Measurements from ENCODE around the gene EMD. TPM values are rescaled to one million over a fixed set of nuclear protein-coding genes. Genes with fewer than 3 reads are reported as not detected.

EMD gene
- total and polyA plus RNA-seq, 10 donors, result 29.8 to 83.1 (median 54.3) TPM

GRCh38 chrX:154419688-154420401 lies 40.8 kb downstream of the EMD start:
- TF ChIP-seq POLR2AphosphoS5 (IDR thresholded peaks at IDR 0.05) (peak; percentile 37 to 61 (median 59)), CTCF (IDR thresholded peaks at IDR 0.05 in 8 of 11, conservative IDR thresholded peaks at IDR 0.05 in 3 of 11) (no peak), POLR2A (IDR thresholded peaks at IDR 0.05) (no peak)
- intact Hi-C loops (cut with DNase I; ENCODE audit: low total_unique reads), result no loop called here

DNA sequence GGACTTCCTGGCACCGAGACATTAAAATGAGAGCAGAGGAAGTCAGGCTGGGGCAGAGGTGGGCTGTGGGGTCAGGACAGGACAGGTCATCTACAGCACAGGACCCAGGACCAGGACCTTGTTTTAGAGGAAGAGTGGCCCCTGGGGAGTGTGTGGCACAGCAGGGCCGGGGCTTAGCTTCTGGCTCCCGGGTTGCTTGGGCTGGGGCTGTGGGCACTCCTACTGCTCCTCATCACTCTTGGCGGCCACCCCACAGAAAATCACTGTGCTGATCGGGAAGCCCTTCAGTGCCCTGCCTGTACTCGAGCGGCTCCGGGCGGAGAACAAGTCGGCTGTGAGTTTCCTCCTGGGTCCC lies 41.3 kb downstream of the EMD start:
- Histone ChIP-seq H3K27ac (peak overlapping the region in 4 of 8 donors; percentile 18 to 68 (median 52)), H3K4me1 (peaks cover 0 to 24% (median 0%) of the 10 kb centered on the region in 6 donors), H3K27me3 (replicated peaks in 1 of 7) (no peaks in the 10 kb centered on the region), H3K9me3 (no peaks in the 10 kb centered on the region), H3K4me3 (no peak overlapping the region), H3K36me3 (peaks cover 0 to 27% (median 0%) of the 10 kb centered on the region in 6 donors)
- no peak for TF ChIP-seq POLR2A (IDR thresholded peaks at IDR 0.05)
- peak in 1 of 3 donors; percentile 6 for TF ChIP-seq POLR2AphosphoS5 (IDR thresholded peaks at IDR 0.05)
- TF ChIP-seq CTCF (IDR thresholded peaks at IDR 0.05 in 8 of 11, conservative IDR thresholded peaks at IDR 0.05 in 3 of 11), result no peak
- 50 to 83% (median 79%) methylated on average over 1 to 10 of the region's 10 CpGs for whole genome bisulfite sequencing, 5 donors
- intact Hi-C loops (cut with DNase I; ENCODE audit: low total_unique reads), result no loop called here
- no peak for DNase-seq

More at GRCh38 chrX:154419688-154420401, 40.8 kb downstream of the EMD start:
- DNase-seq, result no peak
- peaks cover 0 to 24% (median 0%) of the 10 kb centered on the region in 6 donors for H3K4me1 ChIP-seq
- no peak overlapping the region for H3K4me3 ChIP-seq
- WGBS, 5 donors, result 75 to 82% (median 80%) methylated on average over 8 to 19 of the region's 19 CpGs
- peak overlapping the region in 5 of 8 donors; percentile 33 to 68 (median 65) for H3K27ac ChIP-seq
- H3K9me3 ChIP-seq, result no peaks in the 10 kb centered on the region
- H3K27me3 ChIP-seq (replicated peaks in 1 of 7), result no peaks in the 10 kb centered on the region
- peaks cover 0 to 32% (median 0%) of the 10 kb centered on the region in 6 donors for H3K36me3 ChIP-seq

DNA sequence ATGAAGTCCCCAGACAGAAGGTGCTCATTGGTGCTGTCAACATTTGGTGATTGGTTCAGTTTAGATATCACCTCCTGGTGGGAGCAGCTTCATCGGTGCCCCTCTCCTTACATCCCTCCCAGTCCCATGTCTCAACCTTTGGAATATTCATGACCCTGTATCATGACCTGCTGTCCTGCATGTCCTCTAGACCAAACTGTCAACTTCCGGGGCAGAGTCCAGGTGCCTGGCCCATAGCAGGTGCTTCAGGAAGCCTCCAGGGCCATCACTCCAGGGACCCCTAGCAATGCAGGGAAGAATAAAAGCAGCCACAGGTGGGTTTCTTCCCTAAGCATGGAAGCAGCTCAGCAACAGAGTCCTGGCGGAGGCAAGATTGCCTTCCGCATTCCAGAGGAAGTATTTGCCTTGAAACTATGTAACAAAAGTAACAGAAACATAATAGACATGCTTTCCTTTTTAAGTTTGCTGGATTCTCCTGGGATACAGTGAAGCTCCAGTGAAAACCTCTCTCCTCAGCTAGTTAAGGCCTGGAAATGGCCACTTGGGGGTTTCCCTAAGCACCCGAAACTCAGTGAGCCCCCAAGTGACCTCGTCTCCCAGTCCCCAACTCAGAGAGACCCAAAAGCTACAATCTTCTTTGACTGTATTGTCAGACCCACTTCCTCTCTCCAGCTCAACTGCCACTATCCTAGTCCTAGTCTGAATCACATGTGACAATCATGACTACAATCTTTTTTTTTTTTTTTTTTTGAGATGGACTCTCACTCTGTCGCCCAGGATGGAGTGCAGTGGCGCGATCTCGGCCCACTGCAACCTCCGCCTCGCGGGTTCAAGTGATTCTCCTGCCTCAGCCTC lies 48.0 kb downstream of the EMD start:
- no peak for DNase-seq
- TF ChIP-seq CTCF (IDR thresholded peaks at IDR 0.05 in 8 of 11, conservative IDR thresholded peaks at IDR 0.05 in 3 of 11) (no peak), POLR2A (IDR thresholded peaks at IDR 0.05) (no peak), POLR2AphosphoS5 (IDR thresholded peaks at IDR 0.05) (no peak)
- Histone ChIP-seq H3K27me3 (replicated peaks in 1 of 7) (no peaks in the 10 kb centered on the region), H3K27ac (peak overlapping the region in 5 of 8 donors; percentile 32 to 94 (median 92)), H3K36me3 (peaks cover 0 to 7% (median 4%) of the 10 kb centered on the region in 6 donors), H3K4me1 (peaks cover 3 to 58% (median 24%) of the 10 kb centered on the region in 6 donors), H3K9me3 (no peaks in the 10 kb centered on the region), H3K4me3 (peak overlapping the region in 3 of 8 donors; percentile 62 to 86 (median 76))
- intact Hi-C loops (cut with DNase I; ENCODE audit: low total_unique reads), result no loop called here
- 68 to 84% (median 82%) methylated on average over 11 to 13 of the region's 13 CpGs for WGBS, 5 donors
